SK-N-SH (cell line): ENCODE data around the gene RAB5IF. TPM values are rescaled to one million over a fixed set of nuclear protein-coding genes. Genes with fewer than 3 reads are reported as not detected.

ENCODE experiments used
- CTCF ChIA-PET: fragments of 300-600, 350-600 bp; formaldehyde crosslinking; extraction: SDS; loops from one replicate; lab custom pipeline; 2021; lab: Yijun Ruan, JAX
- POLR2A ChIA-PET: fragments of 350-600 bp; sonication (Branson Sonifier 250); formaldehyde crosslinking; extraction: SDS; loops from one replicate; lab custom pipeline; 2020; ENCODE audit warnings: antibody characterized with exemption, inconsistent platforms; lab: Yijun Ruan, JAX
- DNase-seq: peaks from one replicate; pipeline ENCODE4 v3.0.0; 2012
- H2AFZ ChIP-seq: fragments of 200-600 bp; sonication (generic); 2 replicates; pipeline ENCODE4 v1.8.1; 2016; ENCODE audit warnings: antibody characterized with exemption, mild to moderate bottlenecking, low read depth
- H3F3A ChIP-seq: fragments of 200-600 bp; sonication (generic); replicated peaks from 2 replicates; pipeline ENCODE3; 2016; ENCODE audit warnings: antibody characterized with exemption, mild to moderate bottlenecking; ENCODE audit not compliant: insufficient read depth
- H3K27ac ChIP-seq, 2 experiments: fragments of 200-500 bp in 1 of 2; fragments of 200-600 bp in 1 of 2; sonication (Bioruptor generic) in 1 of 2; sonication (generic), shearing (Covaris generic) in 1 of 2; 2 replicates each; pipeline versions ENCODE4 v1.5.1 to v1.6.1; 2014 to 2016; ENCODE audit warnings: low read depth in 2 of 2, inconsistent platforms in 1 of 2, low read length in 1 of 2, mild to moderate bottlenecking in 1 of 2, mixed read lengths in 1 of 2
- H3K27me3 ChIP-seq: fragments of 200-600 bp; sonication (generic), shearing (Covaris generic); 2 replicates; pipeline ENCODE4 v1.6.1; 2016; ENCODE audit warnings: mixed run types; ENCODE audit not compliant: insufficient read depth
- H3K36me3 ChIP-seq, 2 experiments: fragments of 200-500 bp in 1 of 2; fragments of 200-600 bp in 1 of 2; sonication (Bioruptor generic) in 1 of 2; sonication (generic) in 1 of 2; replicated peaks in 1 of 2; 2 replicates each; pipeline versions ENCODE3 to v1.5.1; 2014 to 2016; ENCODE audit warnings: low read length in 1 of 2, mild to moderate bottlenecking in 1 of 2; ENCODE audit not compliant: insufficient read depth in 2 of 2, control insufficient read depth in 1 of 2
- H3K4me1 ChIP-seq, 2 experiments: fragments of 200-500 bp in 1 of 2; fragments of 200-600 bp in 1 of 2; sonication (Bioruptor generic) in 1 of 2; sonication (generic), shearing (Covaris generic) in 1 of 2; 2 replicates each; pipeline versions ENCODE4 v1.5.1 to v1.6.1; 2014 to 2016; ENCODE audit warnings: low read depth in 1 of 2, low read length in 1 of 2, mixed run types in 1 of 2; ENCODE audit not compliant: insufficient read depth in 2 of 2, control insufficient read depth in 1 of 2
- H3K4me2 ChIP-seq: fragments of 200-600 bp; sonication (generic), shearing (Covaris generic); 2 replicates; pipeline ENCODE4 v1.6.1; 2017; ENCODE audit warnings: mixed run types
- H3K4me3 ChIP-seq, 2 experiments: fragments of 200-500 bp in 1 of 2; fragments of 200-600 bp in 1 of 2; sonication (Bioruptor generic) in 1 of 2; sonication (generic), shearing (Covaris generic) in 1 of 2; 2 replicates each; pipeline versions ENCODE4 v1.5.1 to v1.8.1; 2014 to 2016; ENCODE audit warnings: low read depth in 2 of 2, inconsistent platforms in 1 of 2, low read length in 1 of 2, mild to moderate bottlenecking in 1 of 2, mixed read lengths in 1 of 2, moderate library complexity in 1 of 2
- H3K79me2 ChIP-seq: fragments of 200-600 bp; sonication (generic); 2 replicates; pipeline ENCODE4 v1.8.1; 2017; ENCODE audit warnings: mild to moderate bottlenecking; ENCODE audit not compliant: insufficient read depth
- H3K9ac ChIP-seq: fragments of 200-600 bp; sonication (generic); 2 replicates; pipeline ENCODE4 v1.6.1; 2017; ENCODE audit warnings: mixed run types
- H3K9me2 ChIP-seq: fragments of 200-600 bp; sonication (generic); 2 replicates; pipeline ENCODE4 v1.6.1; 2017; ENCODE audit warnings: mixed run types
- H3K9me3 ChIP-seq: fragments of 200-600 bp; sonication (generic); 2 replicates; pipeline ENCODE4 v1.6.1; 2017; ENCODE audit warnings: mixed run types, mild to moderate bottlenecking, moderate library complexity
- H4K20me1 ChIP-seq: fragments of 200-600 bp; sonication (generic); 2 replicates; pipeline ENCODE4 v1.6.1; 2017; ENCODE audit warnings: mild to moderate bottlenecking, mixed run types; ENCODE audit not compliant: insufficient read depth
- CHD2 ChIP-seq: fragments of 150-350 bp; IDR thresholded peaks from 2 replicates; pipeline ENCODE4 v1.6.1; 2018; ENCODE audit warnings: low read length; ENCODE audit not compliant: partially characterized antibody
- ELF1 ChIP-seq: IDR thresholded peaks from 2 replicates; pipeline ENCODE4 v1.4.0; 2012
- FOSL2 ChIP-seq: IDR thresholded peaks from 2 replicates; pipeline ENCODE4 v1.4.0; 2012; ENCODE audit warnings: low read depth, mild to moderate bottlenecking, moderate library complexity, borderline replicate concordance
- GATA2 ChIP-seq: sonication (generic); formaldehyde crosslinking; IDR thresholded peaks from 2 replicates; pipeline ENCODE4 v1.5.0; 2020; ENCODE audit warnings: mild to moderate bottlenecking, missing genetic modification reagents
- JUND ChIP-seq: IDR thresholded peaks from 2 replicates; pipeline ENCODE4 v1.4.0; 2012
- NFIC ChIP-seq: IDR thresholded peaks from 2 replicates; pipeline ENCODE4 v1.4.0; 2012; ENCODE audit warnings: borderline replicate concordance
- POLR2AphosphoS5 ChIP-seq: IDR thresholded peaks from 2 replicates; pipeline ENCODE4 v1.6.1; 2012; ENCODE audit warnings: low read depth, low read length
- REST ChIP-seq: IDR thresholded peaks from 2 replicates; pipeline ENCODE4 v1.6.1; 2012; ENCODE audit warnings: mild to moderate bottlenecking, low read depth, low read length, moderate library complexity
- TEAD4 ChIP-seq: IDR thresholded peaks from 2 replicates; pipeline ENCODE4 v1.4.0; 2012; ENCODE audit warnings: mild to moderate bottlenecking, borderline replicate concordance; ENCODE audit not compliant: insufficient read depth
- USF1 ChIP-seq: IDR thresholded peaks from 2 replicates; pipeline ENCODE4 v1.4.0; 2012; ENCODE audit warnings: low read depth, borderline replicate concordance
- USF2 ChIP-seq: fragments of 150-350 bp; IDR thresholded peaks from 2 replicates; pipeline ENCODE4 v1.6.1; 2017; ENCODE audit warnings: antibody characterized with exemption, low read length, low read depth, borderline replicate concordance
- WGBS: methylation state at CpG from one replicate; pipeline ENCODE4 v1.1.6; 2017; ENCODE audit warnings: low lambda C conversion rate; 5-methylcytosine and 5-hydroxymethylcytosine counted together
- polyA plus RNA-seq, 3 experiments: library from polyadenylated mRNA; depleted of rRNA; stranded (reverse); fragments of >200 nt; gene quantifications; 2 replicates each; pipeline ENCODE4 v1.2.3, GENCODE V29; 2012

The RAB5IF gene
- polyA plus RNA-seq, 1 of the 3 experiments (the other 2 are of a cell fraction), result 91.1 TPM

GRCh38 chr20:36582322-36582721 is 23.3 kb upstream of the RAB5IF start:
- Histone ChIP-seq H3K4me2 (no peak overlapping the region), H2AFZ (no peak overlapping the region), H3K9me2 (no peaks in the 10 kb centered on the region), H3F3A (no peaks in the 10 kb centered on the region), H3K27me3 (no peaks in the 10 kb centered on the region), H3K27ac (no peak overlapping the region), H3K4me3 (no peak overlapping the region), H4K20me1 (no peaks in the 10 kb centered on the region), H3K9ac (no peak overlapping the region), H3K4me1 (no peaks in the 10 kb centered on the region), H3K36me3 (peaks cover 10 to 20% of the 10 kb centered on the region in 2 experiments), H3K9me3 (no peaks in the 10 kb centered on the region), H3K79me2 (peaks cover 19% of the 10 kb centered on the region)
- no peak for TF ChIP-seq TEAD4
- ChIA-PET POLR2A (no interaction called here), CTCF (no interaction called here)
- 79% methylated on average over 4 of the region's 4 CpGs for WGBS
- no peak for DNase-seq

- H3K9ac ChIP-seq, result no peak overlapping the region
- H3K9me3 ChIP-seq, result no peaks in the 10 kb centered on the region
- H4K20me1 ChIP-seq, result no peaks in the 10 kb centered on the region
- peaks cover 14% of the 10 kb centered on the region for H3K79me2 ChIP-seq
- peaks cover 10 to 20% of the 10 kb centered on the region in 2 experiments for H3K36me3 ChIP-seq
- DNase-seq, result no peak
- no peaks in the 10 kb centered on the region for H3K27me3 ChIP-seq
- POLR2A ChIA-PET, result no interaction called here
- H3K4me3 ChIP-seq, result no peak overlapping the region
- H3K9me2 ChIP-seq, result no peaks in the 10 kb centered on the region
- no peaks in the 10 kb centered on the region for H3K4me1 ChIP-seq
- CTCF ChIA-PET, result no interaction called here
- H3K4me2 ChIP-seq, result no peak overlapping the region
- H3K27ac ChIP-seq, result no peak overlapping the region
- 91% methylated on average over 4 of the region's 4 CpGs for WGBS
- no peak overlapping the region for H2AFZ ChIP-seq
- no peak for TF ChIP-seq USF1
- TF ChIP-seq USF2, result no peak
- no peak for TF ChIP-seq JUND
- no peak for TF ChIP-seq ELF1
- no peak for TF ChIP-seq GATA2
- no peak for TF ChIP-seq FOSL2
- no peak for TF ChIP-seq POLR2AphosphoS5
- no peak for TF ChIP-seq CHD2
- no peaks in the 10 kb centered on the region for H3F3A ChIP-seq
These were observed 22.8 kb upstream of the RAB5IF start for GRCh38 chr20:36582821-36583220.

- no peak overlapping the region for H2AFZ ChIP-seq
- no peak overlapping the region for H3K9ac ChIP-seq
- no peaks in the 10 kb centered on the region for H3K9me2 ChIP-seq
- peaks cover 1% of the 10 kb centered on the region; the same call in 1 of the 2 replicates for H3K79me2 ChIP-seq
- H3K4me3 ChIP-seq, result no peak overlapping the region
- TF ChIP-seq REST (no peak), NFIC (no peak)
- H3K4me1 ChIP-seq, result no peaks in the 10 kb centered on the region
- 88% methylated on average over 2 of the region's 2 CpGs for WGBS
- no peaks in the 10 kb centered on the region for H4K20me1 ChIP-seq
- no peaks in the 10 kb centered on the region for H3K9me3 ChIP-seq
- H3K27me3 ChIP-seq, result no peaks in the 10 kb centered on the region
- no peak for DNase-seq
- no peak overlapping the region for H3K27ac ChIP-seq
- CTCF ChIA-PET, result interaction anchor here (1.0 kb wide), 1 partner anchor 21 kb away, joined by 4 read pairs; the partner anchor contains the start of gene RAB5IF
- H3F3A ChIP-seq, result no peaks in the 10 kb centered on the region
- peaks cover 10 to 17% of the 10 kb centered on the region in 2 experiments for H3K36me3 ChIP-seq
- no peak overlapping the region for H3K4me2 ChIP-seq
- POLR2A ChIA-PET, result no interaction called here
These were observed 21.5 kb upstream of the RAB5IF start for GRCh38 chr20:36584018-36584481.
